Thoracic aorta (tissue), 2 donors: ENCODE results near the gene AMZ2. TPM values are rescaled to one million over a fixed set of nuclear protein-coding genes. Genes with fewer than 3 reads are reported as not detected.
A peak's percentile ranks its signal among the peaks of the same experiment; 100 is the strongest.
"Not testable (repeated sequence)": the region's sequence is repeated elsewhere in the genome, so short reads cannot be mapped to it uniquely, and the experiment has no call there.

Experiments
- ATAC-seq: fragments of 150-250 bp; one replicate; pipeline ENCODE4 v1.8.0; 2017; ENCODE audit warnings: low read depth; ENCODE audit not compliant: insufficient number of reproducible peaks, low FRiP score
- DNase-seq: peaks from one replicate; pipeline ENCODE4 v3.0.0-alpha.2; 2020; ENCODE audit warnings: low spot score
- H3K27ac ChIP-seq, 2 donors: fragments of 200-600 bp; sonication (generic); 1 replicate in 1 of 2; 2 replicates in 1 of 2; pipeline ENCODE4 v1.5.1; 2016; ENCODE audit warnings: mild to moderate bottlenecking in 2 of 2, moderate library complexity in 2 of 2
- H3K27me3 ChIP-seq: fragments of 200-600 bp; sonication (generic); replicated peaks from 2 replicates; pipeline ENCODE4 v1.6.0; 2016; ENCODE audit warnings: mild to moderate bottlenecking; ENCODE audit not compliant: insufficient read depth
- H3K36me3 ChIP-seq: fragments of 200-600 bp; sonication (generic); one replicate; pipeline ENCODE4 v1.5.1; 2016
- H3K4me1 ChIP-seq, 2 donors: fragments of 200-600 bp; sonication (generic); 1 replicate in 1 of 2; 2 replicates in 1 of 2; pipeline versions ENCODE4 v1.5.1 to v1.6.0; 2016; ENCODE audit warnings: low read depth in 2 of 2, mild to moderate bottlenecking in 1 of 2; ENCODE audit not compliant: control insufficient read depth in 1 of 2
- H3K4me3 ChIP-seq: fragments of 200-600 bp; sonication (generic); 2 replicates; pipeline ENCODE4 v1.5.1; 2016; ENCODE audit warnings: mild to moderate bottlenecking
- H3K9me3 ChIP-seq: fragments of 200-600 bp; sonication (generic); 2 replicates; pipeline ENCODE4 v1.5.1; 2016
- total RNA-seq, 2 donors: library from RNA; depleted of rRNA; stranded (reverse); fragments of >200 nt; gene quantifications; one replicate each; pipeline versions ENCODE4 v1.1.0 to v1.2.3, GENCODE V29; 2016
- TF ChIP-seq, protein P1 (sequence below): fragments of 200-600 bp; sonication (generic); IDR thresholded peaks from one replicate; pipeline ENCODE4 v1.5.1; 2019; ENCODE audit warnings: antibody characterized with exemption

The AMZ2 gene
- total RNA-seq, 2 donors from 2014 or later: 28.7 to 42.6 TPM

DNA sequence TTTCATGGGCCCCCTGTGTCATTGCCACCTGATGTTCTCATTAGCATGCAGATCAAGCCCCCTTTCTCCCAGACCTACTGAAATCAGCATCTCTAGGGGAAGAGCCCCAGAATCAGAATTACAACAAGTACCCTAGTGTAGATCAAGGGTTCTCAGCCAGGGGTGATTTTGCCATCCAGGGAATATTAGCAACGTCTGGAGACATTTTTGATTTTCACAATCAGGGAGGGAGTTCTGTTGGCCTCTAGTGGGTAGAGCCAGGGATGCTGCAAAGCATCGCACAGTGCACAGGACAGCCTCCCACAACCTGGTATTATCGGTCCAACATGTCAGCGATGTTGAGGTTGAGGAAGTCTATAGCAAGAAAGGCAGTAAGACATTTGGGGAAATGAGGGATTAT, 7.3 kb downstream of the AMZ2 start:
- no peak for ATAC-seq
- Histone ChIP-seq H3K27ac (no peak overlapping the region), H3K4me1 (peaks cover 0 to 10% of the 10 kb centered on the region in 2 donors), H3K27me3 (no peaks in the 10 kb centered on the region), H3K9me3 (no peaks in the 10 kb centered on the region), H3K4me3 (no peak overlapping the region), H3K36me3 (peaks cover 27% of the 10 kb centered on the region)
- TF ChIP-seq, protein P1, sequence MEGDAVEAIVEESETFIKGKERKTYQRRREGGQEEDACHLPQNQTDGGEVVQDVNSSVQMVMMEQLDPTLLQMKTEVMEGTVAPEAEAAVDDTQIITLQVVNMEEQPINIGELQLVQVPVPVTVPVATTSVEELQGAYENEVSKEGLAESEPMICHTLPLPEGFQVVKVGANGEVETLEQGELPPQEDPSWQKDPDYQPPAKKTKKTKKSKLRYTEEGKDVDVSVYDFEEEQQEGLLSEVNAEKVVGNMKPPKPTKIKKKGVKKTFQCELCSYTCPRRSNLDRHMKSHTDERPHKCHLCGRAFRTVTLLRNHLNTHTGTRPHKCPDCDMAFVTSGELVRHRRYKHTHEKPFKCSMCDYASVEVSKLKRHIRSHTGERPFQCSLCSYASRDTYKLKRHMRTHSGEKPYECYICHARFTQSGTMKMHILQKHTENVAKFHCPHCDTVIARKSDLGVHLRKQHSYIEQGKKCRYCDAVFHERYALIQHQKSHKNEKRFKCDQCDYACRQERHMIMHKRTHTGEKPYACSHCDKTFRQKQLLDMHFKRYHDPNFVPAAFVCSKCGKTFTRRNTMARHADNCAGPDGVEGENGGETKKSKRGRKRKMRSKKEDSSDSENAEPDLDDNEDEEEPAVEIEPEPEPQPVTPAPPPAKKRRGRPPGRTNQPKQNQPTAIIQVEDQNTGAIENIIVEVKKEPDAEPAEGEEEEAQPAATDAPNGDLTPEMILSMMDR: no peak
- DNase-seq: no peak

- no peaks in the 10 kb centered on the region for H3K9me3 ChIP-seq
- H3K27me3 ChIP-seq: no peaks in the 10 kb centered on the region
- no peak overlapping the region for H3K4me3 ChIP-seq
- H3K4me1 ChIP-seq: peaks cover 0 to 10% of the 10 kb centered on the region in 2 donors
- H3K27ac ChIP-seq: no peak overlapping the region
- H3K36me3 ChIP-seq: peaks cover 20% of the 10 kb centered on the region
- TF ChIP-seq, protein P1: no peak
- DNase-seq: no peak
- ATAC-seq: no peak
Measured at GRCh38 chr17:68255731-68256538, 8.1 kb downstream of the AMZ2 start.

DNA sequence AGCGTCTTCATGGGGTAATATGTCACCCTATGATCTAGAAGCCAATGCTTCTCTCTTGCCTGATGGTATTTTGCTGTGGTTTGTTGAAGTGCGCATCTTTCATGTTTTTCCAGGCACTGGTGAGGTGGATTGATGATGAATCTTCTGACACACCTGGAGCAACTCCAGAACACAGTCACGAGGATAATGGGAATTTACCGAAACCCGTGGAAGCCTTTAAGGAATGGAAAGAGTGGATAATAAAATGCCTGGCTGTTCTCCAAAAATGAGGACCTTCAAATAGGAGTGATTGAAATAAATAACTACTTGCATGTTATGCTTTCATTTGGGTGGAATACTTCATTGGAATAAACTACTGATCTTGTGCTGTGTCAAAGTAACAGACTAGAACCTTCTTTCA, 8.9 kb downstream of the AMZ2 start:
- H3K36me3 ChIP-seq: peaks cover 16% of the 10 kb centered on the region
- not testable (repeated sequence) for ATAC-seq, H3K4me3 ChIP-seq, H3K9me3 ChIP-seq, DNase-seq, H3K27ac ChIP-seq, H3K27me3 ChIP-seq
- peaks cover 0 to 10% of the 10 kb centered on the region in 2 donors for H3K4me1 ChIP-seq

DNA sequence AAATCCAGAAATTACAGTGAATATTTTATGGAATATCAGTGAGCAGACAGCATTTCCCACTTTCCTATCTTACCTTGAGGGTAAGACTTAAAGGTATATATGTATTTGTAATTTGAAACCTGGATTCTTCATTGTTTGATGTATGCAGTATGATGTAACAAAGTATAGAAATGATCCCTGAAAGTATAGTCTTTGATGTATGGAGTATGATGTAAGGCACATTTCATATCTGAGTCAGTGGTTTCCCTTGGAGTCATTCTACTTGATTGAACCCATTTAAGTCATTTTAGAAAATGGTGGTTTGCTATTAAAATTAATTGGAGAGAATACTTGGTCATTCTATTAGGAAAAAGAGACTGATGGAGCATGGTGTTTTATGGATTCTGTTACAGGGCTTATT, 10.1 kb downstream of the AMZ2 start:
- Histone ChIP-seq H3K27me3 (no peaks in the 10 kb centered on the region), H3K4me3 (no peak overlapping the region), H3K4me1 (peaks cover 0 to 13% of the 10 kb centered on the region in 2 donors), H3K9me3 (no peaks in the 10 kb centered on the region), H3K27ac (no peak overlapping the region), H3K36me3 (peaks cover 16% of the 10 kb centered on the region)
- no peak for ATAC-seq
- DNase-seq: no peak
- TF ChIP-seq, protein P1: no peak

DNA sequence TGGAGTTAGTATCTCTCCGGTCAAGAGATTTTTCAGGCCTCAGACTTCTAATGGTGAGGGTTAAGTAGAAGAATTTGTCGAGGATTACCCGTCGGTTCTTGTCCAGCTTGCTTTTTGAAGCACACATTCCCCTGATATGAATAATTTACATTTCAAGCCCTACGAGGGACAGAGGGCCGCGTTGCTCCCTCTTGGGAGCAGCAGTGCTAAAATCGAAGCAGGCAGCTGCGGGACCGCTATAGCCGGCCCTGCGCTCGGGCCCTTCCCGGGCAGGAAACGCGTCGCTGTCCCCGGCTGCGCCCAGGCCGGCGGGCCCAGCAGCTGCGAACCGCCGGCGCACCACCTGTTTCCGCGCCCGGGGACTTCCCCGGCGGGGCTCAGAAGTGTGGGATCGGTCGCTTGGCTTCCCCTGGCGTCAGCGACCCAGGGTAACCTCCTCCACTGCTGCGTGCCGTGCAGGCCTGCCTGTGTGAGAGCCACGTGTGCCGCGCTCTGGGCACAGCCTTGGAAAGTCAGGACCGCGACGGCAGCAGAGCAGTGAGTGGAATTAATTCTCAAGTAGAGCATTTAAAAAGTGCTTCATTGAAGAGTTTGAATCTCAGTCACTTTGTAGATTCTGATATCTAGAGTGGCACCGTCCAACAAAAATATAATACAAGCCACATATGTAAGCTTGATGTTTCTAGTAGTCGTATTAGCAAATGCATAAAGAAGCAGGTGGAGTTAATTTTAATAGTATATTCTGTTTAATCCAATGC, 11.2 kb downstream of the AMZ2 start:
- not testable (repeated sequence) for H3K9me3 ChIP-seq, H3K27me3 ChIP-seq, DNase-seq
- H3K4me1 ChIP-seq: peaks cover 0 to 13% of the 10 kb centered on the region in 2 donors
- peak overlapping the region; percentile 20 to 50 for H3K27ac ChIP-seq
- ATAC-seq: peak; percentile 42
- H3K36me3 ChIP-seq: peaks cover 16% of the 10 kb centered on the region
- H3K4me3 ChIP-seq: peak overlapping the region; percentile 55

DNA sequence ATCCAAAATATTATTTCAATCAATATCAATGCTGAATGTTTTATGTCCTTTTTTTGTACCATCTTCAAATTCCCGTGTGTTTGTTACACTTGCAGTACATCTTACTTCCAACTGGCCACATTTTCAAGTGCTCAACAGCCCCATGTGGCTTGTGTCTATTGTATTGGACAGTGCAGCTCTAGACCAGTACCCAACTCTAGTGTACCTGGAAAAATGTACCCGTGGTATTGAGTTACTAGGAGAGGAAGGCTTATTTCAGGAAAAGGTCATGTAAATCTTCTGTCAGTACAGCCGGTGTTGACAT, 11.8 kb downstream of the AMZ2 start:
- Histone ChIP-seq H3K36me3 (peaks cover 16% of the 10 kb centered on the region), H3K4me1 (peaks cover 0 to 13% of the 10 kb centered on the region in 2 donors), H3K4me3 (peak overlapping the region; percentile 55)
- not testable (repeated sequence) for H3K27me3 ChIP-seq, H3K27ac ChIP-seq, ATAC-seq, H3K9me3 ChIP-seq, DNase-seq
